ENCODE results near the gene SEL1L. TPM values are rescaled to one million over a fixed set of nuclear protein-coding genes. Genes with fewer than 3 reads are reported as not detected.
A peak's percentile ranks its signal among the peaks of the same experiment; 100 is the strongest.

Gene SEL1L
- total RNA-seq, 2 donors from 2014 or later: 70.5 to 79.2 TPM

- H3K4me1 Mint-ChIP-seq (ENCODE audit: low read depth): no peaks in the 10 kb centered on the region
- H3K27me3 Mint-ChIP-seq (ENCODE audit: low read depth): peaks cover 24% of the 10 kb centered on the region
- H3K4me3 Mint-ChIP-seq: no peak overlapping the region
- ATAC-seq (replicated peaks in 1 of 2) (no peak), DNase-seq (no peak)
- H3K9me3 Mint-ChIP-seq: no peaks in the 10 kb centered on the region
- H3K36me3 Mint-ChIP-seq (ENCODE audit: insufficient read depth in 2 of 2): no peaks in the 10 kb centered on the region
- no peak overlapping the region for H3K27ac Mint-ChIP-seq
Measured at GRCh38 chr14:81447021-81447764, 86.5 kb downstream of the SEL1L start.

- ATAC-seq (replicated peaks in 1 of 2): no peak
- H3K4me3 Mint-ChIP-seq: no peak overlapping the region
- H3K4me1 Mint-ChIP-seq (ENCODE audit: low read depth): no peaks in the 10 kb centered on the region
Measured at GRCh38 chr14:81446279-81447007, 87.2 kb downstream of the SEL1L start.

GRCh38 chr14:81441626-81442134 is 92.0 kb downstream of the SEL1L start:
- no peaks in the 10 kb centered on the region for H3K9me3 Mint-ChIP-seq
- no peak overlapping the region for H3K4me3 Mint-ChIP-seq
- H3K27me3 Mint-ChIP-seq (ENCODE audit: low read depth): peaks cover 68% of the 10 kb centered on the region
- DNase-seq (no peak), ATAC-seq (replicated peaks in 1 of 2) (no peak)
- peaks cover 0 to 3% of the 10 kb centered on the region in 2 donors for H3K36me3 Mint-ChIP-seq (ENCODE audit: insufficient read depth in 2 of 2)
- peaks cover 3% of the 10 kb centered on the region for H3K4me1 Mint-ChIP-seq (ENCODE audit: low read depth)
- H3K27ac Mint-ChIP-seq: no peak overlapping the region

More at GRCh38 chr14:81446279-81447007, 87.2 kb downstream of the SEL1L start:
- Mint-ChIP-seq H3K27ac (no peak overlapping the region), H3K36me3 (ENCODE audit: insufficient read depth in 2 of 2) (no peaks in the 10 kb centered on the region), H3K27me3 (ENCODE audit: low read depth) (peaks cover 31% of the 10 kb centered on the region), H3K9me3 (no peaks in the 10 kb centered on the region)
- no peak for DNase-seq

GRCh38 chr14:81440041-81440440 is 93.6 kb downstream of the SEL1L start:
- no peak for DNase-seq
- Mint-ChIP-seq H3K4me1 (ENCODE audit: low read depth) (peaks cover 10% of the 10 kb centered on the region), H3K27ac (no peak overlapping the region), H3K4me3 (no peak overlapping the region), H3K9me3 (no peaks in the 10 kb centered on the region), H3K36me3 (ENCODE audit: insufficient read depth in 2 of 2) (peaks cover 0 to 3% of the 10 kb centered on the region in 2 donors), H3K27me3 (ENCODE audit: low read depth) (peaks cover 75% of the 10 kb centered on the region)
- ATAC-seq (replicated peaks in 1 of 2): no peak

- no peak for ATAC-seq (replicated peaks in 1 of 2)
- H3K9me3 Mint-ChIP-seq: no peaks in the 10 kb centered on the region
- H3K4me1 Mint-ChIP-seq (ENCODE audit: low read depth): peaks cover 12% of the 10 kb centered on the region
- H3K27me3 Mint-ChIP-seq (ENCODE audit: low read depth): peaks cover 80% of the 10 kb centered on the region
- peak overlapping the region; percentile 68 to 75 for H3K4me3 Mint-ChIP-seq
- no peak overlapping the region for H3K27ac Mint-ChIP-seq
- no peak for DNase-seq
- peaks cover 0 to 3% of the 10 kb centered on the region in 2 donors for H3K36me3 Mint-ChIP-seq (ENCODE audit: insufficient read depth in 2 of 2)
Measured at GRCh38 chr14:81437244-81437643, 96.4 kb downstream of the SEL1L start.

- peaks cover 76% of the 10 kb centered on the region for H3K27me3 Mint-ChIP-seq (ENCODE audit: low read depth)
- H3K4me1 Mint-ChIP-seq (ENCODE audit: low read depth): peaks cover 12% of the 10 kb centered on the region
- H3K36me3 Mint-ChIP-seq (ENCODE audit: insufficient read depth in 2 of 2): peaks cover 0 to 3% of the 10 kb centered on the region in 2 donors
- no peaks in the 10 kb centered on the region for H3K9me3 Mint-ChIP-seq
- no peak overlapping the region for H3K27ac Mint-ChIP-seq
- ATAC-seq (replicated peaks in 1 of 2) (peak; percentile 90), DNase-seq (peak; percentile 54 to 59)
- peak overlapping the region; percentile 68 to 75 for H3K4me3 Mint-ChIP-seq
Measured at GRCh38 chr14:81436296-81437138, 97.1 kb downstream of the SEL1L start.

- H3K27me3 Mint-ChIP-seq (ENCODE audit: low read depth): peaks cover 68% of the 10 kb centered on the region
- H3K36me3 Mint-ChIP-seq (ENCODE audit: insufficient read depth in 2 of 2): peaks cover 0 to 3% of the 10 kb centered on the region in 2 donors
- peak; percentile 11 to 20 for DNase-seq
- H3K27ac Mint-ChIP-seq: no peak overlapping the region
- H3K9me3 Mint-ChIP-seq: no peaks in the 10 kb centered on the region
- peaks cover 12% of the 10 kb centered on the region for H3K4me1 Mint-ChIP-seq (ENCODE audit: low read depth)
- H3K4me3 Mint-ChIP-seq: peak overlapping the region; percentile 77 to 78
- ATAC-seq (replicated peaks in 1 of 2): peak; percentile 51 to 54
Measured at GRCh38 chr14:81435391-81436295, 98.0 kb downstream of the SEL1L start.

GRCh38 chr14:81435048-81435390 is 98.6 kb downstream of the SEL1L start:
- Mint-ChIP-seq H3K36me3 (ENCODE audit: insufficient read depth in 2 of 2) (peaks cover 0 to 3% of the 10 kb centered on the region in 2 donors), H3K4me3 (peak overlapping the region; percentile 77 to 78), H3K4me1 (ENCODE audit: low read depth) (peaks cover 12% of the 10 kb centered on the region), H3K27ac (no peak overlapping the region), H3K27me3 (ENCODE audit: low read depth) (peaks cover 66% of the 10 kb centered on the region), H3K9me3 (no peaks in the 10 kb centered on the region)
- DNase-seq (no peak), ATAC-seq (replicated peaks in 1 of 2) (no peak)

GRCh38 chr14:81434230-81434629 is 99.4 kb downstream of the SEL1L start:
- no peak for DNase-seq
- no peaks in the 10 kb centered on the region for H3K9me3 Mint-ChIP-seq
- ATAC-seq (replicated peaks in 1 of 2): no peak
- H3K36me3 Mint-ChIP-seq (ENCODE audit: insufficient read depth in 2 of 2): peaks cover 0 to 3% of the 10 kb centered on the region in 2 donors
- peaks cover 71% of the 10 kb centered on the region for H3K27me3 Mint-ChIP-seq (ENCODE audit: low read depth)
- H3K27ac Mint-ChIP-seq: no peak overlapping the region
- H3K4me1 Mint-ChIP-seq (ENCODE audit: low read depth): peaks cover 12% of the 10 kb centered on the region
- no peak overlapping the region for H3K4me3 Mint-ChIP-seq

GRCh38 chr14:81433378-81433777 is 100.3 kb downstream of the SEL1L start:
- no peak overlapping the region for H3K4me3 Mint-ChIP-seq
- ATAC-seq (replicated peaks in 1 of 2): no peak
- DNase-seq: no peak
- H3K36me3 Mint-ChIP-seq (ENCODE audit: insufficient read depth in 2 of 2): peaks cover 0 to 3% of the 10 kb centered on the region in 2 donors
- no peak overlapping the region for H3K27ac Mint-ChIP-seq
- no peaks in the 10 kb centered on the region for H3K9me3 Mint-ChIP-seq
- peaks cover 62% of the 10 kb centered on the region for H3K27me3 Mint-ChIP-seq (ENCODE audit: low read depth)
- H3K4me1 Mint-ChIP-seq (ENCODE audit: low read depth): peaks cover 12% of the 10 kb centered on the region

GRCh38 chr14:81432219-81432661 is 101.4 kb downstream of the SEL1L start:
- no peak for DNase-seq
- H3K36me3 Mint-ChIP-seq (ENCODE audit: insufficient read depth in 2 of 2): peaks cover 0 to under 1% of the 10 kb centered on the region in 2 donors
- peaks cover 12% of the 10 kb centered on the region for H3K4me1 Mint-ChIP-seq (ENCODE audit: low read depth)
- no peak for ATAC-seq (replicated peaks in 1 of 2)
- no peak overlapping the region for H3K4me3 Mint-ChIP-seq
- H3K27ac Mint-ChIP-seq: no peak overlapping the region
- peaks cover 62% of the 10 kb centered on the region for H3K27me3 Mint-ChIP-seq (ENCODE audit: low read depth)
- H3K9me3 Mint-ChIP-seq: no peaks in the 10 kb centered on the region

GRCh38 chr14:81430235-81430634 is 103.4 kb downstream of the SEL1L start:
- Mint-ChIP-seq H3K27me3 (ENCODE audit: low read depth) (peaks cover 70% of the 10 kb centered on the region), H3K4me3 (no peak overlapping the region), H3K36me3 (ENCODE audit: insufficient read depth in 2 of 2) (no peaks in the 10 kb centered on the region), H3K27ac (no peak overlapping the region), H3K9me3 (no peaks in the 10 kb centered on the region), H3K4me1 (ENCODE audit: low read depth) (peaks cover 4% of the 10 kb centered on the region)
- DNase-seq: no peak
- ATAC-seq (replicated peaks in 1 of 2): no peak

Measured in activated T-cell treated with anti-CD3 and anti-CD28 coated beads, Interleukin-2, amount 50 U/mL, for 72 hours (primary cell).